Liver (tissue), 3 donors: ENCODE measurements around the gene GNA15.

Source experiments
- CTCF ChIP-seq: fragments of 150-350 bp; IDR thresholded peaks from 2 replicates; pipeline ENCODE4 v1.5.1; 2017; ENCODE audit warnings: improper control_type of control experiment, low read depth, low read length; ENCODE audit not compliant: missing input control
- GABPA ChIP-seq, 2 donors: IDR thresholded peaks in 1 of 2; conservative IDR thresholded peaks in 1 of 2; 2 replicates each; pipeline ENCODE4 v1.6.1; 2016; ENCODE audit warnings: antibody characterized with exemption in 2 of 2, mild to moderate bottlenecking in 1 of 2, moderate library complexity in 1 of 2
- SP1 ChIP-seq: IDR thresholded peaks from 2 replicates; pipeline ENCODE4 v1.6.1; 2018; ENCODE audit warnings: antibody characterized with exemption, mild to moderate bottlenecking
- donor health status: healthy.
- donor health status: healthy.

GRCh38 chr19:3176715-3177501 lies 41.1 kb downstream of the GNA15 start:
- TF ChIP-seq CTCF (no peak), GABPA (IDR thresholded peaks at IDR 0.05 in 1 of 2, conservative IDR thresholded peaks at IDR 0.05 in 1 of 2) (no peak), SP1 (no peak)
